ENCODE measurements around the gene MCAM. TPM values are rescaled to one million over a fixed set of nuclear protein-coding genes. Genes with fewer than 3 reads are reported as not detected.

The MCAM gene
- total RNA-seq, 1 donor from 2014 or later, result 67.1 TPM

DNA sequence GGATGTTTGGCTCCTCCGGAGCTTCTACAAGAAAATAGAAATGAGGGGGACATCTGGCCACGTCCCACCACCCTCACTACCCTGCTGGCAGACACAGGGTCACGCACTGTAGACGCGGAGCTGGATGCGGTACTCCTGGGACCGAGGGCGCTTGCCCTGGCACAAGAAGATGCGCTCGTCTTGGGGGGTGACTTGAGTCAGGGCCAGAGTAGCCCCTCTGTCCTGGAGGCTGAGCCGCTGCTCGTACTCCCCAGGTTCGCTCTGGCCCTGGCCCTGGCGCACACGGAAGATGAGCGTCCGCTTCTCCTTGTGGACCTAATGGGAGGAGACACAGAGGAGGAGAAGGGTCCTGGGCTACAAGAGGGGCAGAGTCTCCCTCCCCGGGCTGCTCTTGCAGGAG lies 2.2 kb downstream of the MCAM start:
- no peak for TF ChIP-seq CTCF (IDR thresholded peaks at IDR 0.05)
- Histone ChIP-seq H3K27ac (peak overlapping the region; percentile 90), H3K4me1 (peaks cover 52% of the 10 kb centered on the region), H3K4me3 (peak overlapping the region; percentile 51), H3K36me3 (peaks cover 21% of the 10 kb centered on the region), H3K9me3 (no peaks in the 10 kb centered on the region), H3K27me3 (ENCODE audit: low read depth) (peaks cover 45% of the 10 kb centered on the region)
- ATAC-seq, result no peak
- no peak for DNase-seq
- intact Hi-C loops (cut with DNase I), result no loop called here

DNA sequence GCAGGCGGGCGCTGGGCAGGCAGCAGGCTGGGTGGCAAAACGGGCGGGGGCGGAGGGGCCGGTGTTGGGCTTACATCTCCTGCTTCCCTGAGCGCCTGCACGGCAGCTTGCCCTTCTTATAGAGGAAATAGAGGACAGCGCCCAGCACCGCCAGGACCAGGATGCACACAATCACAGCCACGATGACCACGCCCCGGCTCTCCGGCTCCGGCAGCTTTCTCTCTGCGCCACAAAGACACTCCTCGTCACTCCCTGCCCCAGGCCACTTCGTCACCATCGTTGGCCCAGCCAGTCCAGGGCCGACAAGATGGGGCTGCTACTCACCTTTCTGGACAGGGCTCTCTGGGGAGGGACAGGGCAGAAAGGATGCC lies 6.3 kb downstream of the MCAM start:
- no peaks in the 10 kb centered on the region for H3K9me3 ChIP-seq
- H3K4me3 ChIP-seq, result no peak overlapping the region
- peaks cover 48% of the 10 kb centered on the region for H3K36me3 ChIP-seq
- no peak for DNase-seq
- H3K27me3 ChIP-seq (ENCODE audit: low read depth), result peaks cover 14% of the 10 kb centered on the region
- TF ChIP-seq CTCF (IDR thresholded peaks at IDR 0.05), result no peak
- H3K27ac ChIP-seq, result no peak overlapping the region
- H3K4me1 ChIP-seq, result peaks cover 13% of the 10 kb centered on the region
- intact Hi-C loops (cut with DNase I), result no loop called here
- ATAC-seq, result no peak

- intact Hi-C loops (cut with DNase I), result no loop called here
- DNase-seq, result no peak
- ATAC-seq, result peak in 1 of 2 donors; percentile 4
- TF ChIP-seq CTCF (IDR thresholded peaks at IDR 0.05), result no peak
- Histone ChIP-seq H3K36me3 (peaks cover 48% of the 10 kb centered on the region), H3K27me3 (ENCODE audit: low read depth) (peaks cover 8% of the 10 kb centered on the region), H3K4me3 (no peak overlapping the region), H3K27ac (no peak overlapping the region), H3K4me1 (peaks cover 8% of the 10 kb centered on the region), H3K9me3 (no peaks in the 10 kb centered on the region)
Observed at GRCh38 chr11:119309953-119310681, 6.8 kb downstream of the MCAM start.

DNA sequence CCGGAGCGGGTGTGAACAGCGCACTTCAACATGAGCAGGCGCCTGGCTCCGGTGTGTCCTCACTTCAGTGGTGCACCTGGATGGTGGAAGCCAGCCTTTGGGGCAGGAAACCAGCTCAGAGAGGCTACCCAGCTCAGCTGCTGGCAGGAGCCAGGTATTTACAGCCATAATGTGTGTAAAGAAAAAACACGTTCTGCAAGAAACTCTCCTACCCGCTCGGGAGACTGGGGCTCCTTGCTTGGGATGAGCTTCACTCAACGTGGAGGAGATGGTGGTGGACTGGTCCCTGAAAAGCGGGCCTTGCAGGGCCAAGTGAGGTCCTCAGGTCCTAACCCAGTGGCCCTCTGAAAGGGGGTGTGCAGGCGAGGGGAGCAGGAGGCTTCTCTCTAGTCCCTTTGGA lies 7.5 kb downstream of the MCAM start:
- DNase-seq (no peak), ATAC-seq (no peak)
- intact Hi-C loops (cut with DNase I), result no loop called here
- H3K27ac ChIP-seq, result no peak overlapping the region
- peaks cover 46% of the 10 kb centered on the region for H3K36me3 ChIP-seq
- peaks cover under 1% of the 10 kb centered on the region for H3K4me1 ChIP-seq
- H3K9me3 ChIP-seq, result no peaks in the 10 kb centered on the region
- H3K27me3 ChIP-seq (ENCODE audit: low read depth), result peaks cover 2% of the 10 kb centered on the region
- TF ChIP-seq CTCF (IDR thresholded peaks at IDR 0.05), result no peak
- no peak overlapping the region for H3K4me3 ChIP-seq

DNA sequence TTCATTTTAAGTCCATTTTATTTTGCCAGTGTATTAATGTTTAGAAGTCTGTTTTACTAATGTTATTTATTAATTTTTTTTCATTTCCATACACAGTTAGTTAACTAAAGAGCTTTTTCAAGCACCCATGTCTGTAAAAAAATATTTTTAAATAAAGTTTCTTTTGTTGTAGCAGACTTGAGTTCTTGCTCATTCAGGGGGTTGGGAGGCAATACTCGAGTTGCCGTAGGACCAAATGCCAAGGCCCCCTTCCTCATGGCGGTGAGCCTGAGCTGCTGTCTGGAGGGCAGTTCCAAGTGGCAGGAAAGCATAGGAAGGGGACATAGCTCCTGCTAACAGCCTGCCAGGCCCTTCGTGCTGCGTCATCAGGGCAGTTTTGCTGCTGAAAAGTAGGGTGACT lies 9.0 kb downstream of the MCAM start:
- ATAC-seq (no peak), DNase-seq (no peak)
- Histone ChIP-seq H3K27me3 (ENCODE audit: low read depth) (no peaks in the 10 kb centered on the region), H3K9me3 (no peaks in the 10 kb centered on the region), H3K36me3 (peaks cover 53% of the 10 kb centered on the region), H3K4me3 (no peak overlapping the region), H3K4me1 (no peaks in the 10 kb centered on the region), H3K27ac (no peak overlapping the region)
- TF ChIP-seq CTCF (IDR thresholded peaks at IDR 0.05), result no peak
- intact Hi-C loops (cut with DNase I), result no loop called here

Measured in lower lobe of right lung (tissue), 2 donors.